Eye (tissue), 1 donor: Measurements from ENCODE around the gene MLNR.

Experiments used
- DNase-seq: peaks from one replicate; pipeline ENCODE4 v3.0.0-alpha.2; 2015

Gene MLNR

GRCh38 chr13:49226613-49227012, 6.5 kb downstream of the MLNR start:
- no peak for DNase-seq

- no peak for DNase-seq
Observed at GRCh38 chr13:49234741-49235140, 14.6 kb downstream of the MLNR start.

GRCh38 chr13:49235856-49236431, 15.8 kb downstream of the MLNR start:
- no peak for DNase-seq

- DNase-seq, result no peak
Observed at GRCh38 chr13:49238621-49239020, 18.5 kb downstream of the MLNR start.

GRCh38 chr13:49240017-49240416, 19.9 kb downstream of the MLNR start:
- DNase-seq, result no peak

- no peak for DNase-seq
Observed at GRCh38 chr13:49241296-49241695, 21.2 kb downstream of the MLNR start.

- no peak for DNase-seq
Observed at GRCh38 chr13:49245101-49245500, 25.0 kb downstream of the MLNR start.

- no peak for DNase-seq
Observed at GRCh38 chr13:49246850-49247642, 26.9 kb downstream of the MLNR start.

- DNase-seq, result peak; percentile 99
Observed at GRCh38 chr13:49247643-49248621, 27.8 kb downstream of the MLNR start, which contains the start of gene CDADC1. TSS of gene CDADC1 (plus strand) at chr13:49247925. CDS start at chr13:49248038, 113 bp downstream.

GRCh38 chr13:49248622-49249002, 28.5 kb downstream of the MLNR start:
- no peak for DNase-seq

- no peak for DNase-seq
Observed at GRCh38 chr13:49251326-49251725, 31.2 kb downstream of the MLNR start.

- DNase-seq, result no peak
Observed at GRCh38 chr13:49253310-49253709, 33.2 kb downstream of the MLNR start.

GRCh38 chr13:49254007-49254406, 33.9 kb downstream of the MLNR start:
- no peak for DNase-seq

GRCh38 chr13:49256841-49257240, 36.7 kb downstream of the MLNR start:
- DNase-seq, result peak; percentile 27

- no peak for DNase-seq
Observed at GRCh38 chr13:49258089-49258796, 38.1 kb downstream of the MLNR start.

- DNase-seq, result no peak
Observed at GRCh38 chr13:49259586-49259985, 39.4 kb downstream of the MLNR start.

- no peak for DNase-seq
Observed at GRCh38 chr13:49262634-49263033, 42.5 kb downstream of the MLNR start.

- no peak for DNase-seq
Observed at GRCh38 chr13:49265822-49266221, 45.7 kb downstream of the MLNR start.

GRCh38 chr13:49271264-49271663, 51.1 kb downstream of the MLNR start:
- DNase-seq, result no peak
